IMR-90 (cell line): ENCODE results near the gene EXOSC3. TPM values are rescaled to one million over a fixed set of nuclear protein-coding genes. Genes with fewer than 3 reads are reported as not detected.
A peak's percentile ranks its signal among the peaks of the same experiment; 100 is the strongest.
"Not testable (repeated sequence)": the region's sequence is repeated elsewhere in the genome, so short reads cannot be mapped to it uniquely, and the experiment has no call there.

ENCODE experiments used
- ATAC-seq: fragments of 200-7000 bp; cut with Tn5 transposase; 2 replicates; pipeline ENCODE4 v1.9.1; 2020; ENCODE audit warnings: low read depth, mild to moderate bottlenecking, moderate library complexity
- BruUV-seq: library from RNA; stranded (reverse); fragments of 400-500 nt; replicated peaks from 2 replicates; lab custom pipeline; 2021; lab: Mats Ljungman, UMichigan
- CTCF ChIA-PET: fragments of 300-600 bp; formaldehyde crosslinking; extraction: SDS; loops from one replicate; lab custom pipeline; 2021; ENCODE audit warnings: antibody characterized with exemption; lab: Yijun Ruan, JAX
- POLR2A ChIA-PET: fragments of 300-600 bp; sonication (Branson Sonifier 250); formaldehyde crosslinking; loops from one replicate; lab custom pipeline; 2022; ENCODE audit warnings: antibody characterized with exemption; ENCODE audit not compliant: unreplicated experiment; lab: Charles Lee
- DNase-seq: peaks from one replicate; pipeline ENCODE4 v3.0.0; 2013
- H2AFZ ChIP-seq: replicated peaks from 2 replicates; pipeline ENCODE3; 2013; ENCODE audit warnings: low read length, mild to moderate bottlenecking; ENCODE audit not compliant: poor library complexity
- H2AK5ac ChIP-seq: 2 replicates; pipeline ENCODE4 v1.6.1; 2013; ENCODE audit warnings: low read depth, low read length, inconsistent platforms
- H2AK9ac ChIP-seq: replicated peaks from 2 replicates; pipeline ENCODE3; 2013; ENCODE audit warnings: mild to moderate bottlenecking, low read depth, low read length, moderate library complexity; ENCODE audit not compliant: poor library complexity
- H2BK120ac ChIP-seq: 2 replicates; pipeline ENCODE4 v1.6.1; 2013; ENCODE audit warnings: low read depth, low read length, inconsistent platforms
- H2BK15ac ChIP-seq: 3 replicates; pipeline ENCODE4 v1.6.1; 2013; ENCODE audit warnings: low read depth, low read length, inconsistent platforms
- H2BK20ac ChIP-seq: 2 replicates; pipeline ENCODE4 v1.6.1; 2013; ENCODE audit warnings: low read depth, mild to moderate bottlenecking, inconsistent platforms, low read length, moderate library complexity
- H2BK5ac ChIP-seq: 2 replicates; pipeline ENCODE4 v1.6.1; 2013; ENCODE audit warnings: mild to moderate bottlenecking, low read depth, low read length, inconsistent platforms; ENCODE audit not compliant: poor library complexity, severe bottlenecking
- H3K14ac ChIP-seq: replicated peaks from 2 replicates; pipeline ENCODE4 v1.6.1; 2013; ENCODE audit warnings: low read depth, low read length, inconsistent platforms
- H3K18ac ChIP-seq: 2 replicates; pipeline ENCODE4 v1.6.1; 2013; ENCODE audit warnings: low read depth, low read length, control low read depth
- H3K23ac ChIP-seq: 2 replicates; pipeline ENCODE4 v1.6.1; 2013; ENCODE audit warnings: low read depth, low read length, inconsistent platforms
- H3K27ac ChIP-seq: 2 replicates; pipeline ENCODE4 v1.5.1; 2013; ENCODE audit warnings: mild to moderate bottlenecking, control low read depth, low read length; ENCODE audit not compliant: insufficient read depth
- H3K27me3 ChIP-seq: 2 replicates; pipeline ENCODE4 v1.6.1; 2013; ENCODE audit warnings: low read length; ENCODE audit not compliant: control insufficient read depth, insufficient read depth
- H3K36me3 ChIP-seq: 2 replicates; pipeline ENCODE4 v1.6.1; 2013; ENCODE audit warnings: low read length, mixed read lengths; ENCODE audit not compliant: control insufficient read depth, insufficient read depth
- H3K4ac ChIP-seq: 2 replicates; pipeline ENCODE4 v1.6.1; 2013; ENCODE audit warnings: low read depth, low read length, inconsistent platforms
- H3K4me1 ChIP-seq: 2 replicates; pipeline ENCODE4 v1.6.1; 2013; ENCODE audit warnings: low read length, mixed read lengths; ENCODE audit not compliant: control insufficient read depth, insufficient read depth
- H3K4me2 ChIP-seq: 2 replicates; pipeline ENCODE4 v1.6.1; 2013; ENCODE audit warnings: low read depth, mild to moderate bottlenecking, control low read depth, low read length, moderate library complexity
- H3K4me3 ChIP-seq: 2 replicates; pipeline ENCODE4 v1.5.1; 2013; ENCODE audit warnings: low read depth, mild to moderate bottlenecking, control low read depth, low read length, moderate library complexity; ENCODE audit not compliant: insufficient read depth
- H3K56ac ChIP-seq: 2 replicates; pipeline ENCODE4 v1.6.1; 2013; ENCODE audit warnings: low read length, inconsistent platforms; ENCODE audit not compliant: insufficient read depth; ENCODE audit errors: extremely low read depth
- H3K79me1 ChIP-seq, 2 experiments: 2 replicates each; pipeline ENCODE4 v1.6.1; 2013; ENCODE audit warnings: low read length in 2 of 2, inconsistent platforms in 1 of 2, low read depth in 1 of 2
- H3K9ac ChIP-seq: 2 replicates; pipeline ENCODE4 v1.6.1; 2013; ENCODE audit warnings: low read depth, low read length, control low read depth
- H3K9me1 ChIP-seq: 2 replicates; pipeline ENCODE4 v1.6.1; 2013; ENCODE audit warnings: low read length, inconsistent platforms; ENCODE audit not compliant: insufficient read depth
- H3K9me3 ChIP-seq: 2 replicates; pipeline ENCODE4 v1.6.1; 2013; ENCODE audit warnings: low read length; ENCODE audit not compliant: control insufficient read depth, insufficient read depth
- H4K20me1 ChIP-seq: 2 replicates; pipeline ENCODE4 v1.6.1; 2013; ENCODE audit warnings: low read length, inconsistent platforms; ENCODE audit not compliant: insufficient read depth
- H4K5ac ChIP-seq: 2 replicates; pipeline ENCODE4 v1.6.1; 2013; ENCODE audit warnings: mild to moderate bottlenecking, low read depth, low read length, control low read depth
- H4K8ac ChIP-seq, 2 experiments: 2 replicates each; pipeline ENCODE4 v1.6.1; 2013; ENCODE audit warnings: low read depth in 2 of 2, low read length in 2 of 2, control low read depth in 1 of 2, inconsistent platforms in 1 of 2
- H4K91ac ChIP-seq: 2 replicates; pipeline ENCODE4 v1.6.1; 2013; ENCODE audit warnings: low read depth, low read length, inconsistent platforms; ENCODE audit not compliant: insufficient read depth
- CHD1 ChIP-seq: IDR thresholded peaks from 2 replicates; pipeline ENCODE4 v1.6.1; 2012; ENCODE audit warnings: low read depth, low read length, improper control_type of control experiment
- MAFK ChIP-seq: IDR thresholded peaks from 2 replicates; pipeline ENCODE4 v1.6.1; 2012; ENCODE audit warnings: low read depth, low read length, improper control_type of control experiment
- MAZ ChIP-seq: IDR thresholded peaks from 2 replicates; pipeline ENCODE4 v1.6.1; 2012; ENCODE audit warnings: low read depth, mild to moderate bottlenecking, low read length, improper control_type of control experiment, moderate library complexity, borderline replicate concordance
- SMC3 ChIP-seq: fragments of 150-350 bp; IDR thresholded peaks from 2 replicates; pipeline ENCODE4 v1.6.1; 2016; ENCODE audit warnings: low read depth, mild to moderate bottlenecking, antibody characterized with exemption, low read length, moderate library complexity
- WGBS, 2 experiments: methylation state at CpG; one replicate each; pipeline versions ENCODE4 v1.1.5 to v1.1.7; 2013; ENCODE audit warnings: missing lambda C conversion rate in 2 of 2; ENCODE audit not compliant: insufficient read length in 1 of 2; ENCODE audit errors: extremely low coverage in 2 of 2; 5-methylcytosine and 5-hydroxymethylcytosine counted together
- dilution Hi-C: fragments of 300-500 bp; cut with HindIII; formaldehyde crosslinking; loops from one replicate; pipeline ENCODE4 v1.14.3; 2018; ENCODE audit warnings: low sequenced_read_pairs; ENCODE audit not compliant: unreplicated experiment
- in situ Hi-C: fragments of 300-500 bp; cut with MboI; formaldehyde crosslinking; loops from 3 replicates; pipeline ENCODE4 v1.14.3; 2019; ENCODE audit warnings: low sequenced_read_pairs, inconsistent platforms, mixed read lengths
- intact Hi-C: fragments of 100-400 bp; cut with micrococcal nuclease; formaldehyde crosslinking; loops from 2 replicates; pipeline ENCODE4 v1.10.0; 2022
- polyA plus RNA-seq, 3 experiments: library from polyadenylated mRNA; depleted of rRNA; stranded (reverse); fragments of >200 nt; gene quantifications; 2 replicates each; pipeline ENCODE4 v1.2.3, GENCODE V29; 2012; ENCODE audit warnings: low replicate concordance in 1 of 3
- total RNA-seq: library from RNA; depleted of rRNA; stranded (reverse); fragments of >200 nt; gene quantifications from 2 replicates; pipeline ENCODE4 v1.2.3, GENCODE V29; 2012

EXOSC3 gene
- total and polyA plus RNA-seq, 2 of the 4 experiments (the other 2 are of a cell fraction), result 27.1 to 28.9 TPM

DNA sequence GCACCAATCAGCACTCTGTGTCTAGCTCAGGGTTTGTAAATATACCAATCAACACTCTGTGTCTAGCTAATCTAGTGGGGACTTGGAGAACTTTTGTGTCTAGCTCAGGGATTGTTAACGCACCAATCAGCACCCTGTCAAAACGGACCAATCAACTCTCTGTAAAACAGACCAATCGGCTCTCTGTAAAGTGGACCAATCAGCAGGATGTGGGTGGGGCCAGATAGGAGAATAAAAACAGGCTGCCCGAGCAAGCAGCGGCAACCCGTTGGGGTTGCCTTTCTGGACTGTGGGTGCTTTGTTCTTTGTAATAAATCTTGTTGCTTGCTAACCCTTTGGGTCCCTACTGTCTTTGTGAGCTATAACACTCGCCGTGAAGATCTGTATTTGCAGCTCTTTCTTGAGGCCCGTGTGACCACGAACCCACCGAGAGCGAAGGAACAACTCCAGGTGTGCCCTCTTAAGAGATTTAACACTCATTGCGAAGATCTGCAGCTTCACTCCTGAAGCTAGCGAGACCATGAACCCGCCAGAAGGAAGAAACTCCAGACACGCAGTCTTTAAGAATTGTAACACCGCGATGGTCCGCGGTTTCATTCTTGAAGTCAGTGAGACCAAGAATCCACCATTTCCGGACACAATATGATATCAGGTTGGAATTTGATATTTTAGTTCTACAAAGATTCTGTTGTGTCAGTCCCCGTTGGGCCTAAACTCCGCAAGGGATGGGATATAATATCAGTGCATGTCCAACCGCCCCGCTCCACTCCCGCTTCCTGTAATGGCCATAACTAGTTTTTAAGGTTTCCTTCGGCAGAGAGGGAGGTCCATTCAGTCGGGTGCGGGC lies 32.0 kb downstream of the EXOSC3 start:
- dilution Hi-C loops (no loop called here), in situ Hi-C loops (no loop called here), intact Hi-C loops (no loop called here)
- no peak overlapping the region for H3K56ac ChIP-seq
- no peak overlapping the region for H3K27ac ChIP-seq
- H2BK5ac ChIP-seq, result no peak overlapping the region
- H2BK15ac ChIP-seq, result no peak overlapping the region
- H3K36me3 ChIP-seq, result peaks cover 2% of the 10 kb centered on the region; the same call in 1 of the 2 replicates
- no peaks in the 10 kb centered on the region for H3K27me3 ChIP-seq
- H2AK5ac ChIP-seq, result no peak overlapping the region
- no peak overlapping the region for H3K9ac ChIP-seq
- ChIA-PET POLR2A (no interaction called here), CTCF (no interaction called here)
- no TSS peak for BruUV-seq
- peak overlapping the region; percentile 52 for H2AK9ac ChIP-seq
- no peaks in the 10 kb centered on the region for H3K9me3 ChIP-seq
- H3K23ac ChIP-seq, result no peak overlapping the region
- H3K4me1 ChIP-seq, result peaks cover 4% of the 10 kb centered on the region
- 0 out of 2 replicates have a peak overlapping the region, but pooled peaks have one; percentile 80 for H4K91ac ChIP-seq
- no peak overlapping the region for H2BK20ac ChIP-seq
- peak overlapping the region; percentile 81 for H4K5ac ChIP-seq
- H2AFZ ChIP-seq, result peak overlapping the region; percentile 97
- no peak overlapping the region; the same call in 1 of the 2 replicates for H3K4me2 ChIP-seq
- 98% methylated on average over 5 of the region's 29 CpGs; no CpG with 5 or more reads in 1 of the 2 experiments for WGBS, 2 experiments
- peak overlapping the region; percentile 74 for H3K4ac ChIP-seq
- H3K4me3 ChIP-seq, result peak overlapping the region; percentile 82; the same call in 1 of the 2 replicates
- H3K79me1 ChIP-seq, result peaks cover 23% of the 10 kb centered on the region in 2 experiments
- 0 out of 2 replicates have a peak overlapping the region, but pooled peaks have one; percentile 74 for H2BK120ac ChIP-seq
- peaks cover 5% of the 10 kb centered on the region; the same call in 1 of the 2 replicates for H3K9me1 ChIP-seq
- DNase-seq (no peak), ATAC-seq (no peak)
- TF ChIP-seq MAFK (no peak), SMC3 (no peak), MAZ (no peak), CHD1 (no peak)
- H3K14ac ChIP-seq, result peak overlapping the region; percentile 87; the same call in 1 of the 2 replicates
- no peak overlapping the region for H3K18ac ChIP-seq
- no peaks in the 10 kb centered on the region for H4K20me1 ChIP-seq
- H4K8ac ChIP-seq, result peak overlapping the region; percentile 90 to 97; a peak in 3 of 4 replicates

DNA sequence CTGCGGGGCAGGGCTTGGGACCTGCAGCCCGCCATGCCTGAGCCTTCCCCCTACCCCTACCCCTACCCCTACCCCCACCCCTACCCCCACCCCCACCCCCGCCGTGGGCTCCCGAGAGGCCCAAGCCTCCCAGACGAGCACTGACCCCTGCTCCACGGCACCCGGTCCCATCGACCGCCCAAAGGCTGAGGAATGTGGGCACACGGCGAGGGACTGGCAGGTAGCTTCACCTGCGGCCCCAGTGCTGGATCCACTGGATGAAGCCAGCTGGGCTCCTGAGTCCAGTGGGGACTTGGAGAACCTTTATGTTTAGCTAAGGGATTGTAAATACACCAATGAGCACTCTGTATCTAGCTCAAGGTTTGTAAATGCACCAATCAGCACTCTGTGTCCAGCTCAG lies 32.8 kb downstream of the EXOSC3 start:
- dilution Hi-C loops, H3K56ac ChIP-seq, H2BK20ac ChIP-seq, H2AK5ac ChIP-seq, H2BK15ac ChIP-seq, H3K23ac ChIP-seq, BruUV-seq, H3K4me3 ChIP-seq, H3K4me1 ChIP-seq, POLR2A ChIA-PET, intact Hi-C loops, H2BK120ac ChIP-seq, H3K4ac ChIP-seq, H4K5ac ChIP-seq, H3K9me3 ChIP-seq, ATAC-seq, H2AK9ac ChIP-seq, CTCF ChIA-PET, H4K8ac ChIP-seq, H3K36me3 ChIP-seq, H4K20me1 ChIP-seq, H2AFZ ChIP-seq, DNase-seq, H2BK5ac ChIP-seq, H3K27me3 ChIP-seq, H3K4me2 ChIP-seq, in situ Hi-C loops, H3K27ac ChIP-seq, H3K14ac ChIP-seq, H3K9me1 ChIP-seq, H3K9ac ChIP-seq, H3K18ac ChIP-seq, H4K91ac ChIP-seq: not testable (repeated sequence)
- peaks cover 23% of the 10 kb centered on the region in 2 experiments for H3K79me1 ChIP-seq
- WGBS, 2 experiments, result no CpG with 5 or more reads among the region's 13 CpGs
